Superior temporal gyrus (tissue), 1 donor: ENCODE measurements around the gene MACROD2.

ENCODE experiments used
- DNase-seq: peaks from one replicate; pipeline ENCODE4 v3.0.0-alpha.2; 2016; ENCODE audit errors: extremely low spot score

The MACROD2 gene

DNA sequence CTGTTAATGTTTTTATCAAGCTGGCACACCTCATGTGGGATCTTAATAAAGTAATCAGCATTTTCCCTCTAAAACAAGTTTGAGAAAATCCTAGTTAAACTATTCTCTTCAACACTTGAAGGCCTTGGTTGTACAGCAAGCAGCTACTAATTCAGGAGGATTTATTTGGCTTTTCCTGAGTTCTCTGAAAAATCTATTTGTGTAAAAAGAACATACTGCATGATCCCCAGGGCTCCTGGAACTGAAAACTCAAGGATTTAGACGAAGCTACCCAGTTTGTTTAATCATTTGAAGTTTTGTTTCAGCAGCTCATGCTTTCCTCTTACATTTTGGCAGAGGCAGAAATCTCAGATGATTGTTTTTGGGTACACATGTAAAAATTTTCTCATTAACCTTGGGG, 651.7 kb downstream of the MACROD2 start:
- DNase-seq, result no peak

DNA sequence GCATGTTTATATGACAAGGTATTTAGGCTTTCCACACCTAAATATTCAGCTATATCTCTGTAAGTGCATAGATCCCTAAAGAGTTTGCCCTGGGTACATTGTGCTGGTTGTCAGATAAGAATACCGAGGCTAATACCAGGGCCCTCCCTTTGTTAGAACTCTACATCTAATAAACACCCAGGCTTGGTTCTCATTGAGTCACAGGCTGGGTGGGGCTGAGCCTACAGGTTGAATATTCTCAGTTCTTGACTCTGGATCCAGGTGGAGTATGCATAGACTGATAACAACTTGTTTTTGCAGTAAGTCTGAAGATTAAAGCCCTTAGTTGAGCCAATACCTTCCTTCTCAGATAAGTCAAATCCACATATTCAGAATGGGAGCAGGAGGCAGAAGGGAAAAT, 654.3 kb downstream of the MACROD2 start:
- DNase-seq, result no peak

DNA sequence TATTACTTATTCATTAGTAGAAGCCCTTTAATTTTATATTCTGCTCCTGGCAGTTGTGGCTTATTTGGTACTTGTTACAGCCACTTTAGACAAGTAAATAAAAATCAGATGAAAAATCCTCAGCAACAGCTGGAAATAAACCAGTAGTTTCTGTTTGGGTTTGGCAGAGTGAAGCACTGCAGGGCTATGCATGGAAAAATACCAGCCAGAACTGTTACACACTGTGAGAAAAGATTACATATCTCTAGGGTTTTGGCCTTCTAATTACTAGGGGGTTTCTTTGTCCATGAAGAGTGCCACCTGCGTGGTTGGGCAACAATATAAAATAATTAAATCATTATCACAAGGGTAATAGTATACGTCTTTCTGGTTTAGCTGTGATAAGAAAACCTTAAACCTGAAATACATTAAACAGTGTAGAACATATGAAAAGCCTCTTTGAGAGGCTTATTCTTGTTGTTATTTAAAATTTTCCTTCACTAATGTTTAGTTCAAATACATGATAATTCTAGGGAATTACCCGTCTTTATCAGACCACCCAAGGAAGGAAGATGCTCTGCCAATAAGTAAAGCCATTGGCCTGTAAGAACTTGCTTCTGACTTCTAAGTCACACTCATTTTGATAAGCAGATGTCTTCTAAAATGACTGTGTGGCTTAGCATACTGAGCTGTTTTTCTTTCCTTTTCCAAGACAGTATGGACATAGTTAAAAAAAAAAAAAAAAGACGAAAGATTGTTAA, 662.1 kb downstream of the MACROD2 start:
- DNase-seq, result no peak

DNA sequence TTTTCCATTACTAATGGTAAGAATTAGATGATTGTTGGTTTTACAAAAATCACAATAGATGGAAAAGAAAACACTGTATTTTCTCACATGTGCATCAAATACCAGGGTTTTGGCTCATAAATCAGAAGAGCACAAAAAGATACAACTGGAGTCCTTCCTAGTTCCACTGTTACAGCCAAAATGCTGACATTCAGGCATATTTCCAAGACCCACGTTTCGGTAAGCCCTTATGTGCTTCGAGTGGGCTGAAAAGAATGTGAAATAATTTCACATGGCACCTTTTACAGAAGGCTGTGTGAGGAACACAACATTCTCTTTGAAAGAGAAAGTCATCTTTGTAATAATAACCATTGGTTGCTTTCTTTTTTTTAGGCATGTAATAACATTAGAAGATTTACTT, 668.8 kb downstream of the MACROD2 start:
- DNase-seq, result peak; percentile 45

DNA sequence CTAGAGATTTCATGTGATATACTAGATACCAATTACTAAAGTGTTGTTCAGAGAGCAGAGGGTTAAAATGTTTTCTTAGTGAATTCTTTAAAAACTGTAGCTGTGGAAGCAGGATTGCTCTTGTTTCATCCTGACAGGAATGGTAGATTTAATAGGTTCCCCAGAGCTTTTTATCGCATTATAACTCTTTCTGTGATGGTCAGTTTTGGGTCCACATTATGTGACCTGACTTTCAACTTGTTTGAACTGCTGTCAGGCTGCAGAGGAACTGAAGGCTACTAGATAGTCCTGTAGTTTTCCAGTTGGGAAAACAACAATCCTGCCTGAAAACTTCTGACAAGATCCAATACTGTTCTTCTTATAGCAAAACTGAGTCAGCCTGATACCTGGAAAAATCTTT, 671.4 kb downstream of the MACROD2 start:
- DNase-seq, result no peak

DNA sequence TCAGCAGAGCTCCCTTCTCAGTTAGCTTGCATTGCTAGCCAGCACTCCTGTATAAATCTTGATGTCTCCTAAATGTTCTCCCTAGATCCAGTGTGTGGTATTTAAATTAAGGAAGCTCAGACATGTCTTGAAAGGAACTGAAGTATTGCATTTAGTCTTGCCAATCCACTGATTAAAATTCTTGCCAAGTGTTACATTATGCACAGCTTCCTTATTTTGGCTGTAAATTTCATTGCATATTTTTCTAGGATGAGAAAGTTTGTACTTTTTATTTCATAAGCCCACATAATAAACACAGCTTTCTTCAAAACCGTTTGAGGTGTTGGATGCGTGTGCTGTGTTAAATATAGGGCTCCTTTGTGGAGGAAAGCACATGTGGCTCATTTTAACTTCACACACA, 671.9 kb downstream of the MACROD2 start:
- peak; percentile 69 for DNase-seq

DNA sequence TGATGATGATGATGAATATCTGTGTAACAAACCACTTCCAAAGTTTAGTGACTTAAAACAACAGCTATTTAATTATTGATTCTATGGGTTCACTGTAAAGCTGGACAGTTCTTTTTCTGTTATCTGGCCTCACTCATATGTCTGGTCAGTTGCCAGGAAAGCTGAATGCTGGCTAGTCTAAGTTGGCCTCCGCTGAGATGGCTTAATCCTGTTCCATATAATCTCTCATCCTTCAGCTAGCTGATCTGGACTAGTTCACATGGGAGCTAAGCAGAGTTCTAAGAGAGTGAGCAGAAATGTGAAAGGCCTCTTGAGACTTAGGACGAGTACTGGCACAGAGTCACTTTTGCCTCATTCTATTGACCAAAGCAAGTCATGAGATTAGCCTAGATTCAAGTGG, 676.8 kb downstream of the MACROD2 start:
- no peak for DNase-seq

DNA sequence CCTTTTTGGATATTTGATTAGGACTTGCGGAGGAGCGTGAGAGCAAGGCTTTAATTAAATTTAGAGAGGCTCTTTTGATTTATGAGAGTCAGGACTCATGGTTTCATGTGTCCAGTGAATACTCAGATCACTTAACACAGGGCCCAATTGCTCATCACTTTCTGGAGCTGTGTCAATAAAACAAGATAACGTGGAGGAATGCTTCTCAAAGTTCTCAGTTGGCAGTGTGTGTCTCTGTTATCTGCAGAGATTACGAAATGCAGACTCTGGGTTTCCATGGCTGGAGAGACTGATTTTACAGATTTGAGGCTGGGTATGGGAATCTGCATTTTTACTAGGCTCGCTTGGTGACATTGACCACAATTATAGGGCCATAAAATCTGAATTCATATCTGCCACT, 677.8 kb downstream of the MACROD2 start:
- no peak for DNase-seq

DNA sequence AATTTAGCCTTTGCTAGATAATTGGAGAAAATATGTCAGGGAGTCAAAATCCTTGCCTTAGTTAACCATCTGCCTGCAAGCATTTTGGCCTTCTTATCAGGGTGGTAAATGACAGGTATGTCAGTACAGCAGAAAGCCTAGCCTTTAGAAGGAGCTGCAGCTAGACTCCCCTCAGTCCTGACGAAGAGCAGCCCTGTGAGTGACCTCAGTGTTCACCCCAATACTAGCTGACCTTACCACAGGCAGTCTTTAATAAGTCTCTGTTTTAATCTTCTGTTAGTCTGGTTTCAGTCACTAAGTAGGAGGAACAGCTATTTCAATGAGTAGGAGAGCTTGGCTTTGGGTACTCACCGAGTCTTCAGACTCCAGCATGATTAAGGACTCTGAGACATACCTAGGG, 682.1 kb downstream of the MACROD2 start:
- DNase-seq, result no peak

DNA sequence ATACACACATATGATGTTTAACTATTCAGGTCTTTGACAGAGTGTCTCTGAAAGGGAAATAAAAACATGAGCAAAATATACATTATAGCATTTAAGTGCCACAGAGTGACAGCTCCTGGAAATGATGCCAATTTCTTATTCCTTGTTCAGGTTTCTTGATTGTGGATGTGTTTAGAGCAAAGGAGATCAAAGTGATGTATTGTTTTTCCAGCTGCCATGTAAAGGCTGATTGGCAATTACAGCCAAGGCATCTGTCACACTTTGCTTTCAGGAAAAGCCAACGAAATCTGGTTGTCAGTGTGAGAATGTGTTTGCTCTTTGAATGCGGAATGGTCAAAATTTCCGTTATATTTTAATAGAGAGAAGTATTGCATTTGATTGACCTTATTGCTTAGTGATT, 689.9 kb downstream of the MACROD2 start:
- no peak for DNase-seq

DNA sequence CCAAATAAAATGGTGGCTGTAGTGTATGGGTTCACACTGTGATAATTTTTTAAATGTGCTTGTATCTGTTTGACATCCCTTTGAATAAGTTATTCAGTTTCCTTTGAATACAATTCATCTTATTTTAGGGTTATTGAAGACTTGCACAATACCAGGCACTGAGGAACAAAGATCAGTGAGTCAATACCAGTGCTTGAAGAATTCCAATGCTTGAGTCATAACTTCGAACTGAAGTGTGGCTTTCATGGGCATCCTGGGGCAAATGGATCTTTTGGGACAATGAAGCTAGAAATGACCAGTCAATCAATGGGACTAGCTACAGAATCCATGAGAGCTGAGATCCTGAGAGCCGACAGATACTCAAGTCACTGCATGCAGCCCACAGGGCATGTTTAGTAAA, 692.0 kb downstream of the MACROD2 start:
- DNase-seq, result no peak

DNA sequence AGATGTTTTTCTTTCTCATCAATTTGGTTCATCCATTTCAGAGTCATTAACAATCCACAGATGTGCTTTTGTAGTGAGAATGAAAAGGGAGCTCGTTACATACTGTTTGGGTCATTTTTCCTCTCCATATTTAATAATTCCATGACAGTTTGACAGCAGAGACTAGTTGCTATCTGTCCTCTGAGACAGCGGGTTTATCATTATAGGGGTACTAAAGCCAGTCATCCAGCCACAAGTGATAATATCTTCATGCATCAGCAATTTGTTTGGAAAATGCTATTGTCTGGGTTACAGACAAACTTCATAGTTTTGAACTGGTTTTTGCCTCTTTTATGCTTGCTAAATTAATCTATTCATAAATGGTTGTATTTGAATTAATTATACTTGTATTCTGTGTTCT, 692.7 kb downstream of the MACROD2 start:
- no peak for DNase-seq

DNA sequence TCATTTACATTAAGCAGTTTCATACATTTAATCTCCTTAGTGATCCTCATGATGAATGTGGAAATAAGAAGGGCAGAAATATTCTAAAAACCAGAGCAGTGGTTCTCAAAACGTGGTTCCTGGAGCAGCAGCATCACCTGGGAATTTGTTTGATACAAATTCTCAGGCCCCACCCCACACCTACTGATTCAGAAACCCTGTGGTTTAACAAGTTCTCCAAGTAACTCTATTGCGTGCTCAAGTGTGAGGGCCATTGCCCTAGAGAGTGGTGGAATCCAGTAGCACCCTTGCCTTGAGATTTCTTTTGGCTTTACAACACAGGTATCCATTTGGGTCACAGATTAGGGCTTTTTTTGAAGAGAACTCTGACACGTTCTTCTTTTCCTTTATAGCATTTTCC, 696.7 kb downstream of the MACROD2 start:
- no peak for DNase-seq

DNA sequence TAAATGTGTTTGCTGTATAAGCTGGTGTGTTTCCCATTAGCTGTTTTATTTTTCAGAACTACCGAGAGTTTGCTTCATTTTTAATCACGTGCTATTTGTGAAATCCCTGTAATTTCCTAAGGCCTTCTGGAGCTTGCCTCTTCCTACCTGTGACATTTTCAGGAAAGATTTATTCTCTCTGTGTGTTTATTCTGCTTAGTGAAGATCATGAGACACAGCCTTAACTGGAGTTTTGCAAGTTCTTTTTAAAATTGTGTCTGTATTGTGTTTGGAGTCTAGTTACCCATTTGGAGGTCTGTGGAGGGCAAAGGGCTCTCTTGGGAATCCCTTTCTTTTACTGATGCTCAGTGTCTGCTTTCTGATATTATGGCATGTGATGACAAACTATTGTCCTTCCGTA, 701.2 kb downstream of the MACROD2 start:
- DNase-seq, result no peak

DNA sequence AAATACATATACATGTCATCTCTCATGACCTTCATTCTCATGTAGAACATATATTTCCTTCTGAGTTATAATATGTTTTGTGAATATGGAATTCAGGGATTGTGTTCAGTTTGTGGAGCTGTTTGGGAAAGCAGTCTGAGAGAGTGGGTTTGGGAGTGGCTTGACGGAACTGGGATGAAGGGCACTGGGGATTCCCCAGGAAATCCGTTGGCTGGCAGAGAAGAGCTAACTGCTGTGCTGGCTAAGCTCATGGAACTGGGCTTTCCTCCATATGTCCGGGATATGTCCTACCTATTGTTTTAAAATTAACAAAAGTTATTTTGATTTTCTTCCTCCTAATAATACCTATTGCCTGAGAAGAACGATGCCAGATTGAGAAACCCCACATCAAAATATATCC, 701.6 kb downstream of the MACROD2 start:
- no peak for DNase-seq

DNA sequence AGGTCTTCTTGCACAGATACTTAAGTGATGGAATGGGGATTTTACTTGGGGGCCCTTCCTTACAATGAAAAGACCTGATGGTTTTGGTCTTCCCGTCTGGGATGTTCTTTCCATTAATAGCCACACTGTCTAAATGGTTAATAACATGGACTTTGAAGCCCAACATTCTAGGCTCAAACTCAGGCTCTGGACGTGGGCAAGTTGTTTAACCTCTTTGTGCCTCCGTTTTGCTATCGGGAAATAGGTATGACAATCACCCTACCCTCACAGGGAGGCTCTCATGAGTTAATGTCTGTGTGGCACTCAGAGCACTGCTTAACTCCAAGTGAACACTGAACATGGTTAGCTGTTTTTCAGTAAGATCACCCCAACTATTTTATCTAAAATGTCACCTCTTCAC, 702.8 kb downstream of the MACROD2 start:
- no peak for DNase-seq

DNA sequence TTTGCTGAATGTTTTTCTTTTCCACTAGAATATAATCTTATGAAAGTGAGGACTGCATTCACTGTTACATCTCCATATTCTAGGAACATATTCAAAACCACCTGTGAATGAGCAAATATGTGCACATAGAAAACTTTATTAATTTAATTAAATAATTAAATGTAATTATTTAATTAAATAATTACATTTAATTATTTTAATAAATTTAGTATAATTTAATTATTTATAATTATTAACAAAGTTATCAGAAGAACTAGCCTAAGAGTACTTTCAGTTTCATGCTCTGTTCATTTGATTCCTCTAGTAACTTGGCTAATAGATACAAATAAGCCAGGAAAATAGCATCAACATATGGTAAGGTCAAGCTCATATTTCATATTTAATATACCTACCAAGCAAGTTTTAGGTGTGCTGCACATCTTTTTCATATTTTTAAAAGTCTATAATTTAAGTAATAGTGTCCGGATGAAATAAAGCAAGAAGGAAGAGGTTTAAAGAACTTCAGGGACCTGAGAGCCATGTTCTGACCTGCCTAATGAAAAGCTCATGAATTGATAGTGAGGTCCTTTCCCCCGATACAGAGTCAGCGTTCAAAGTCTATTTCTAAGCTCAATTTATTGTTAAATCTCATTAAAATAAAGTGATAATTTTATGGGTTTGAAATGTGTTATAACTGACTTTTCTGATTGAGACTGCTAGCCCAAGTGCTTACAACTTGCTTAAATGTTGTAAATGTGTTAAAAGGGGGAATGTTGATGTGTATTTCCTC, 703.5 kb downstream of the MACROD2 start:
- DNase-seq, result no peak

DNA sequence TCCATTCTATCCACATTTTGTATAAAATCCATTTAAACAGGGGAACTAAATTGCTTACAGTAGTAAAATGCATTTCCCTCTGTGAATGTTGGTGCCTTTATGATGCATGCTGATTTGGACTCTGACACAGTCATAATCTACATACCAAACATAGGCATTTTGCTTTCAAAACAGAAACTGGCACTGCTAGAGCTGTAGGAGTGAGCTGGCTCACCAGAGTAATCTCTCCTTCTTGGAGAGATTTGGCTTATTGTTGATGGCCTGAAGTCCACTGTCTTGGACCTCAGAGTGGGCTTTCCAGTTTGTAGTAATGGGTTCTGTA, 705.3 kb downstream of the MACROD2 start:
- peak; percentile 58 for DNase-seq

DNA sequence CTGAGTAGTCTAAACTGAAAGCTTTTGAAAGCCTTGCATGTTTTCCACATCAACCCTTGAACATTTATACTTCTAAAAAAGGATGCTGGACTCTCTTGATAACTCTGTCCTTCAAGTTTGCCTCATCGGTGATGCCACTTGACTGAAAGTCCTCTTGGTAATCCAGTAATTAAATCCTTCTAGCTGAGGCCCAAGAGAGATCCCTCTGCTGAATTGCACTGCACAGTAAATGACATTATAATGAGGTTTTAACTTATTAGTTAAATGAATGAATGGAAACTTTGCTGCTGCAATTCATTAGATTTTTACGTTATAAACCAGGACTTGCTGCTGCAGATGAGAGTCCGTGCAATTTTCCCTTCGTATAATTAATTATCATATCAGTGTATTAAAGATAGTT, 706.0 kb downstream of the MACROD2 start:
- no peak for DNase-seq

DNA sequence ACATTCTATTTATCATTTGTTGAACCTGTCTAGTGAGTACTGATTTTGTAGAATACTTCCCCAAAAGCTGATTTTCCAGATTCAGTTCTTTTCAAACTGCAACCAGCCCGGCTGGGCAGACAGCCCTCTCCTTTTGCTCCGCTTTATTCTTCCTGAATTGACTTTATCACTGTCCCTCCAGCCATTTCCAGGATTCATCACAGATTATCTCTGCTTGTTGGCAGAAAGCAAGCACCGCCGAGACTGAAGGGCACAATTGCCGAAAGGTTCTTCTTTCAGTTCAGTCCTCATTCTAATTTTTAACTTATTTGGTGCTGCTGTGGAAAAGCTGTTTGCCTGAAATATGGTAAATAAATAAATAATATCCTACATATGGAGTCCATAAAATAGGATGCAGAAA, 711.2 kb downstream of the MACROD2 start:
- no peak for DNase-seq

DNA sequence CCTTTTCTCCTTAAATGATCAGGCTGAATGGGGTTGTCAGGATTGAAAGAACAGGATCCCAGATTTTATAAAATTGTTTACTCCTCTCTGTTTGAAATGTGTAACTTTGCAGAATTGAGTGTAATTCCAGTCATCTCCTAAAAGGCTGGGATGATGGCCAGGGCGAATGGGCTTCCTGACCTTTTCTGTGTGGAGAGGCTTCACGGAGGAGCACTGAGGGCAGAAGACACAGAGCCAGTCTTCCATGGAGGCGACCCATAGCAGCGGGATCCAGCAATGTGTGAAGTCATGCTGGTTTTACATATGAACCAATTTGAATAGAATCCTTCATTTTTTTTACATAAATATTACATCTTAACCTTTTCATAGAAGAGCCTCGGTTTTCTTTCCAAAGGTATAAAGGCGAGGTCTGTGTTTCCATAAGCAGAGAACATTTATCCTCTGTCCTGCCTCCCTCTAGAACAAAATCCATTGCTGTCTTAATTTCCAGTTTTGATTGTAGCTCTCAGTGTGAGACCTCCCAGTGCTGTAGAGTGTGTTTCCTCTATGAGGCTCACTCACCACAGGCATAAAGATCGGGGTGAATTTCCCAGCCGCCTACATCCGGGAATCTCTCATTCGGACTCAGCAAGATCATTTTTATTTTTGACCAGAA, 711.8 kb downstream of the MACROD2 start:
- DNase-seq, result no peak

DNA sequence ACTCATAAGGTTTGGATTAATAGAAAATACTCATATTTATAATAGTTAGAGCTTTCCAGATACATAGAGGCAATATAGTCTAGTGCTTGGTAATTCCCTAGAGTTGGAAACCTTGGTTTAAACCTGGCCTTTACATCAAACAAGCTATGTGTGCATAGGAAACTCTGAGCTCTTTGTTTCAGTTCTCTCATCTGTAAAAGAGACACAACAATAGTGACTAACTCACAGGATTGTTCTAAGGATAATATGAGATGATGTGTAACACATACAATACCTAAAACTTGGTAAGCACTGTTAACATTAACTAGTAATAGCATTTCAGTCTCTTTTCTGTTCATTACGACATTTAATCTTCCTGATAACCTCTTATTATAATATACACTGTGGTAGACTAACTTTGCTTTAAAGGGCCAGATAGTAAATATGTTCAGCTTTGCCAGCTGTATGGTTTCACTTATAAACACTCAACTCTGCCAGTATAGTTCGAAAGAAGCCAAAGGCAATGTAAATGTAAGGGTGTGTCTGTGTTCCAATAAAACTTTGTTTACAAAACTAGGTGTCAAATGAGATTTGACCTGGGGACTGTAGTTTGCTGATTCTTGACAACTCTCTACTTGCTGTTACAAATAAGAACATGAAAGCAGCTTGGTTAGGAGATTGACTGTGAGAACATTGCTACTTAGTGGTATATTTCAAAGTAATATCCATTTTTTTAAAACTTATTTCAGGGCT, 712.7 kb downstream of the MACROD2 start:
- DNase-seq, result no peak

DNA sequence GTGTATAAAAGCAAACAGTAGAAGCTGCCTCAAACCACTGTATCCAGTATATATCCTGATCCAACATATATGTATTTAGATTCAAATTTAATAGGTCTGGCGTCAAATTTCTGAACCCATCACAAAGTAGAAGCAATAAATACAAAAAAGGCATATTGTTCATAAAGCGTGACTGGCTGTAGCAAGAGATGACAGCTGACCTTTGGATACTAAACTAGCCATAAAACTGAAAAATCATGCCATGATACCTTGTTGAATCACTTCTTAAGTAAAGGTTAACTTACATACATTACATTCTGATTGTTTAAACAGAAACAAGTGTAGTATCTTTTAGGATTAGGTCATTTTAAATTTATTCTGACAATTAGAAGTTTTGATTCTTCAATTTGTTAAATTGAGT, 714.1 kb downstream of the MACROD2 start:
- DNase-seq, result no peak
